ENCODE measurements around the gene SIPA1. TPM values are rescaled to one million over a fixed set of nuclear protein-coding genes. Genes with fewer than 3 reads are reported as not detected.
A peak's percentile ranks its signal among the peaks of the same experiment; 100 is the strongest.

The SIPA1 gene
- total RNA-seq, 1 experiment from 2014 or later, result 105 TPM

GRCh38 chr11:65616575-65617001 is 21.3 kb upstream of the SIPA1 start:
- H3K27ac ChIP-seq (ENCODE audit: low read depth, low read length), result peak overlapping the region; percentile 86
- H3K4me1 ChIP-seq (ENCODE audit: control insufficient read depth in 1 of 2, insufficient read depth in 2 of 2, low read length in 2 of 2), result peaks cover 10 to 32% of the 10 kb centered on the region in 2 experiments
- H3K9me3 ChIP-seq (ENCODE audit: control insufficient read depth in 1 of 2, insufficient read depth in 1 of 2, low read depth in 1 of 2, low read length in 2 of 2), result no peaks in the 10 kb centered on the region
- peaks cover 63% of the 10 kb centered on the region for H3K79me2 ChIP-seq (ENCODE audit: insufficient read depth, low read length)
- H3K4me3 ChIP-seq (replicated peaks in 1 of 2; ENCODE audit: low read depth in 1 of 2, low read length in 2 of 2), result peak overlapping the region; percentile 73 to 86
- no TSS peak for BruUV-seq (replicated peaks)
- no peaks in the 10 kb centered on the region for H3K9me2 ChIP-seq (ENCODE audit: insufficient read depth)
- no peak overlapping the region for H2AFZ ChIP-seq (ENCODE audit: low read depth, low read length, poor library complexity, severe bottlenecking)
- peak overlapping the region; percentile 85 for H3K9ac ChIP-seq (ENCODE audit: low read length)
- DNase-seq (ENCODE audit: low read depth, low spot score) (no peak), ATAC-seq (no peak)
- ChIA-PET POLR2A (no interaction called here), RAD21 (ENCODE audit: low non-redundant PET in 1 of 2, low total read pairs in 2 of 2, uncharacterized antibody in 2 of 2, unreplicated experiment in 2 of 2) (no interaction called here), CTCF (no interaction called here)
- TF ChIP-seq ELF1 (IDR thresholded peaks at IDR 0.05; ENCODE audit: borderline replicate concordance, low read depth), result no peak
- no peak for TF ChIP-seq FOSL1 (IDR thresholded peaks at IDR 0.05; ENCODE audit: low read depth)
- TF ChIP-seq SP1 (IDR thresholded peaks at IDR 0.05; ENCODE audit: low read depth), result no peak
- TF ChIP-seq RAD21 (IDR thresholded peaks at IDR 0.05; ENCODE audit: low read depth), result no peak
- no peak for TF ChIP-seq POLR2A (IDR thresholded peaks at IDR 0.05; ENCODE audit: borderline replicate concordance, extremely low read depth, insufficient read depth, insufficient read length)
- no peak for TF ChIP-seq JUND (IDR thresholded peaks at IDR 0.05)
- peak overlapping the region; percentile 90 for H3K4me2 ChIP-seq (ENCODE audit: low read length)
- peaks cover 19 to 28% of the 10 kb centered on the region in 2 experiments; a peak in 3 of 4 replicates for H3K36me3 ChIP-seq (ENCODE audit: control insufficient read depth in 1 of 2, insufficient read depth in 2 of 2, low read length in 2 of 2)
- intact Hi-C loops (cut with micrococcal nuclease), result no loop called here
- H4K20me1 ChIP-seq (ENCODE audit: insufficient read depth), result no peaks in the 10 kb centered on the region
- H3K27me3 ChIP-seq (ENCODE audit: insufficient read depth, low read length), result no peaks in the 10 kb centered on the region

- no peak for TF ChIP-seq EZH2phosphoT487 (IDR thresholded peaks at IDR 0.05; ENCODE audit: borderline replicate concordance)
- no peak for TF ChIP-seq SP1 (IDR thresholded peaks at IDR 0.05; ENCODE audit: low read depth)
- no peak for TF ChIP-seq ATF3 (IDR thresholded peaks at IDR 0.05)
- TF ChIP-seq ZBTB33 (IDR thresholded peaks at IDR 0.05; ENCODE audit: extremely low read depth, insufficient replicate concordance, low read length), result no peak
- TF ChIP-seq ZFX (IDR thresholded peaks at IDR 0.05), result no peak
- TF ChIP-seq TCF7L2 (IDR thresholded peaks at IDR 0.05; ENCODE audit: borderline replicate concordance, extremely low read depth, insufficient read depth, insufficient read length), result no peak
- TF ChIP-seq CEBPB (IDR thresholded peaks at IDR 0.05; ENCODE audit: low read depth), result no peak
- TF ChIP-seq SRF (IDR thresholded peaks at IDR 0.05; ENCODE audit: low read depth), result no peak
- Histone ChIP-seq H3K9me2 (ENCODE audit: insufficient read depth) (no peaks in the 10 kb centered on the region), H3K9ac (ENCODE audit: low read length) (peak overlapping the region; percentile 85), H3K4me3 (replicated peaks in 1 of 2; ENCODE audit: low read depth in 1 of 2, low read length in 2 of 2) (peak overlapping the region; percentile 73 to 86), H3K36me3 (ENCODE audit: control insufficient read depth in 1 of 2, insufficient read depth in 2 of 2, low read length in 2 of 2) (peaks cover 19 to 24% of the 10 kb centered on the region in 2 experiments; a peak in 3 of 4 replicates), H3K4me2 (ENCODE audit: low read length) (peak overlapping the region; percentile 90), H3K27me3 (ENCODE audit: insufficient read depth, low read length) (no peaks in the 10 kb centered on the region), H3K79me2 (ENCODE audit: insufficient read depth, low read length) (peaks cover 56% of the 10 kb centered on the region), H3K9me3 (ENCODE audit: control insufficient read depth in 1 of 2, insufficient read depth in 1 of 2, low read depth in 1 of 2, low read length in 2 of 2) (no peaks in the 10 kb centered on the region), H3K4me1 (ENCODE audit: control insufficient read depth in 1 of 2, insufficient read depth in 2 of 2, low read length in 2 of 2) (peaks cover 10 to 25% of the 10 kb centered on the region in 2 experiments), H2AFZ (ENCODE audit: low read depth, low read length, poor library complexity, severe bottlenecking) (no peak overlapping the region), H3K27ac (ENCODE audit: low read depth, low read length) (peak overlapping the region; percentile 25; the same call in 1 of the 2 replicates), H4K20me1 (ENCODE audit: insufficient read depth) (no peaks in the 10 kb centered on the region)
- DNase-seq (ENCODE audit: low read depth, low spot score) (no peak), ATAC-seq (no peak)
- RAD21 ChIA-PET (ENCODE audit: low non-redundant PET in 1 of 2, low total read pairs in 2 of 2, uncharacterized antibody in 2 of 2, unreplicated experiment in 2 of 2), result no interaction called here
- CTCF ChIA-PET, result no interaction called here
- POLR2A ChIA-PET, result no interaction called here
- TSS peak; percentile 29 for BruUV-seq (replicated peaks)
- intact Hi-C loops (cut with micrococcal nuclease), result no loop called here
Observed at GRCh38 chr11:65617136-65617850, 20.6 kb upstream of the SIPA1 start.

All from HCT116 (cell line).